Progenitor cell of endocrine pancreas (in vitro differentiated cells): ENCODE results near the gene KRTAP9-9. TPM values are rescaled to one million over a fixed set of nuclear protein-coding genes. Genes with fewer than 3 reads are reported as not detected.
"Not testable (repeated sequence)": the region's sequence is repeated elsewhere in the genome, so short reads cannot be mapped to it uniquely, and the experiment has no call there.

Experiments
- DNase-seq: peaks from one replicate; pipeline ENCODE4 v3.0.0; 2021; ENCODE audit warnings: low spot score; ENCODE audit not compliant: unreplicated experiment
- H3K27ac Mint-ChIP-seq: 2 replicates; pipeline ENCODE4 v1.8.0; 2021; ENCODE audit warnings: mild to moderate bottlenecking, moderate library complexity, mixed read lengths
- H3K27me3 Mint-ChIP-seq: 2 replicates; pipeline ENCODE4 v1.8.0; 2021; ENCODE audit warnings: mixed read lengths
- H3K36me3 Mint-ChIP-seq: 2 replicates; pipeline ENCODE4 v1.8.0; 2022; ENCODE audit warnings: mixed read lengths; ENCODE audit not compliant: insufficient read depth
- H3K4me1 Mint-ChIP-seq: 2 replicates; pipeline ENCODE4 v1.8.0; 2021; ENCODE audit warnings: low read depth, mixed read lengths
- H3K4me3 Mint-ChIP-seq: 2 replicates; pipeline ENCODE4 v1.8.0; 2021; ENCODE audit warnings: low read depth, mild to moderate bottlenecking, moderate library complexity, mixed read lengths
- H3K9me3 Mint-ChIP-seq: 2 replicates; pipeline ENCODE4 v1.8.0; 2021; ENCODE audit warnings: low read depth, mixed read lengths
- CTCF ChIP-seq: fragments of 200-600 bp; sonication (generic); IDR thresholded peaks from one replicate; pipeline ENCODE4 v1.5.0; 2021; ENCODE audit warnings: antibody characterized with exemption, mild to moderate bottlenecking; ENCODE audit not compliant: unreplicated experiment
- long read RNA-seq: library from polyadenylated mRNA; unstranded; transcript quantifications from one replicate; pipeline ENCODE4 v2.0.0, GENCODE V29; 2020
- total RNA-seq: library from RNA; stranded (reverse); gene quantifications from 2 replicates; pipeline ENCODE4 v1.2.1, GENCODE V29; 2021

The KRTAP9-9 gene
- not detected in 2 replicates for total RNA-seq
- long read RNA-seq, result 0 reads

GRCh38 chr17:41255381-41256290, at the start of gene KRTAP9-9:
KRTAP9-9 (plus strand) TSS chr17:41255384.
- H3K4me3 Mint-ChIP-seq, H3K9me3 Mint-ChIP-seq, H3K4me1 Mint-ChIP-seq, H3K36me3 Mint-ChIP-seq, H3K27ac Mint-ChIP-seq, DNase-seq: not testable (repeated sequence)
- peaks cover 68% of the 10 kb centered on the region for H3K27me3 Mint-ChIP-seq

GRCh38 chr17:41211845-41212466, 43.2 kb upstream of the KRTAP9-9 start:
- Mint-ChIP-seq H3K36me3 (no peaks in the 10 kb centered on the region), H3K4me1 (peaks cover 2% of the 10 kb centered on the region), H3K27me3 (peaks cover 6% of the 10 kb centered on the region), H3K27ac (no peak overlapping the region), H3K9me3 (peaks cover 16% of the 10 kb centered on the region), H3K4me3 (no peak overlapping the region)
- no peak for TF ChIP-seq CTCF
- DNase-seq, result no peak

- Mint-ChIP-seq H3K9me3 (peaks cover 14% of the 10 kb centered on the region), H3K36me3 (no peaks in the 10 kb centered on the region), H3K4me3 (no peak overlapping the region), H3K4me1 (peaks cover 2% of the 10 kb centered on the region), H3K27ac (no peak overlapping the region), H3K27me3 (peaks cover 6% of the 10 kb centered on the region)
- no peak for TF ChIP-seq CTCF
- DNase-seq, result no peak
These were observed 42.5 kb upstream of the KRTAP9-9 start for GRCh38 chr17:41212524-41213169.

GRCh38 chr17:41215681-41216080, 39.5 kb upstream of the KRTAP9-9 start:
- H3K27me3 Mint-ChIP-seq, result peaks cover 3% of the 10 kb centered on the region
- DNase-seq, result no peak
- no peaks in the 10 kb centered on the region for H3K36me3 Mint-ChIP-seq
- peaks cover 2% of the 10 kb centered on the region for H3K4me1 Mint-ChIP-seq
- no peak overlapping the region for H3K4me3 Mint-ChIP-seq
- no peak overlapping the region for H3K27ac Mint-ChIP-seq
- peaks cover 9% of the 10 kb centered on the region for H3K9me3 Mint-ChIP-seq
- TF ChIP-seq CTCF, result no peak

- H3K4me1 Mint-ChIP-seq, result no peaks in the 10 kb centered on the region
- no peak overlapping the region for H3K27ac Mint-ChIP-seq
- no peaks in the 10 kb centered on the region for H3K36me3 Mint-ChIP-seq
- no peak overlapping the region for H3K4me3 Mint-ChIP-seq
- H3K9me3 Mint-ChIP-seq, result peaks cover 10% of the 10 kb centered on the region
- peaks cover 8% of the 10 kb centered on the region for H3K27me3 Mint-ChIP-seq
- no peak for DNase-seq
- no peak for TF ChIP-seq CTCF
These were observed 31.4 kb upstream of the KRTAP9-9 start for GRCh38 chr17:41223821-41224220.
